ENCODE measurements around the gene IGBP1. TPM values are rescaled to one million over a fixed set of nuclear protein-coding genes. Genes with fewer than 3 reads are reported as not detected.
A peak's percentile ranks its signal among the peaks of the same experiment; 100 is the strongest.

IGBP1 gene
- total RNA-seq, 1 experiment from 2014 or later: 42.1 TPM

- no peak for DNase-seq (ENCODE audit: low read depth in 1 of 2, low spot score in 2 of 2)
- Histone ChIP-seq H3K27me3 (replicated peaks) (no peaks in the 10 kb centered on the region), H3K36me3 (peaks cover 5% of the 10 kb centered on the region; the same call in 1 of the 2 replicates), H3K4me1 (replicated peaks) (peaks cover 3% of the 10 kb centered on the region), H3K27ac (no peak overlapping the region), H3K9me3 (replicated peaks) (no peaks in the 10 kb centered on the region), H3K4me3 (no peak overlapping the region)
Measured at GRCh38 chrX:70129816-70130215, 3.4 kb upstream of the IGBP1 start.

DNA sequence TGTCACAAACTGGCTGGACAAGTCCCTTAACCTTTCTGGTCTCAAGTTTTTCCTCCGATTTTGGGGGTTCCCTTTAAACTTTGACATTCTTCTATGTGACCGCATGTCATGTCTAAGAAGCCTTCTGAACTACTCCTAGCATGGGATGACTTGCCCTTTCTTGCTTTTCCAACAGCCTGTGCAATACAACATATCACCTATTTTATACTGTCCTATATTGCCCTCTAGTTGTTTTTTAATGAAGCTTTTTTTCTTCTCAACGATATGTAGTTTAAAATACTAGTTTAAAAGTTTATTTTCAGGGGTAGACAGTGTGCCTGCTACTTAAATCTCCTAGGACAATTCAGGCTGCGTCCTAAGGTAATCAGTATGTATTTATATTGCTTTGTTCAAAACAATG is 1.0 kb upstream of the IGBP1 start:
- H3K36me3 ChIP-seq: peaks cover 21% of the 10 kb centered on the region
- no peak overlapping the region for H3K27ac ChIP-seq
- H3K4me1 ChIP-seq (replicated peaks): peaks cover 8% of the 10 kb centered on the region
- H3K9me3 ChIP-seq (replicated peaks): no peaks in the 10 kb centered on the region
- no peak for DNase-seq (ENCODE audit: low read depth in 1 of 2, low spot score in 2 of 2)
- H3K4me3 ChIP-seq: no peak overlapping the region
- H3K27me3 ChIP-seq (replicated peaks): no peaks in the 10 kb centered on the region

DNA sequence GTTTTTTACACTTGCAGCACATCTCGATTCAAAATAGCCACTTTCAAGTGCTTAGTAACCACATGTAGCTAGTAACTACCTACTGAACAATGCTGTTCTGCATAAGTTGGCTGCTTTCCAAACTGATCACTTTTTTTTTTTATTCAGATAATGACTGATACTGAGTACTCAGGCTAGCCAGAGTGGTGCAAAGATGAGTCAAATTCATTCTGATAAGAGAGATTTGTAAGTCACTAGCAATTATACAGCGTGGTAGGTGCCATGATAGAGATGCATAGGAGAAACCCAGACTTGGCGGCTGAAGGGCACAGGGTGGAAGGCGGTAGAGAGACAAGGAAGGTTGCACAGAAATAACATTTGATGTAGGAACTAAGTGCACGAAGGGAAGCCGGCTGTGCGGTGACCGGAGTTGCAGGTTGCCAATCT is 357 bp upstream of the IGBP1 start:
- H3K36me3 ChIP-seq: peaks cover 23% of the 10 kb centered on the region
- no peaks in the 10 kb centered on the region for H3K9me3 ChIP-seq (replicated peaks)
- DNase-seq (ENCODE audit: low read depth in 1 of 2, low spot score in 2 of 2): no peak
- no peak overlapping the region; the same call in 1 of the 2 replicates for H3K27ac ChIP-seq
- H3K27me3 ChIP-seq (replicated peaks): no peaks in the 10 kb centered on the region
- peak overlapping the region; percentile 59 for H3K4me3 ChIP-seq
- peaks cover 8% of the 10 kb centered on the region for H3K4me1 ChIP-seq (replicated peaks)

- H3K27ac ChIP-seq: peak overlapping the region; percentile 95
- H3K27me3 ChIP-seq (replicated peaks): no peaks in the 10 kb centered on the region
- DNase-seq (ENCODE audit: low read depth in 1 of 2, low spot score in 2 of 2): no peak
- peaks cover 23% of the 10 kb centered on the region for H3K36me3 ChIP-seq
- H3K9me3 ChIP-seq (replicated peaks): no peaks in the 10 kb centered on the region
- peaks cover 8% of the 10 kb centered on the region for H3K4me1 ChIP-seq (replicated peaks)
- peak overlapping the region; percentile 59 for H3K4me3 ChIP-seq
Measured at GRCh38 chrX:70134116-70134477, 850 bp downstream of the IGBP1 start.

DNA sequence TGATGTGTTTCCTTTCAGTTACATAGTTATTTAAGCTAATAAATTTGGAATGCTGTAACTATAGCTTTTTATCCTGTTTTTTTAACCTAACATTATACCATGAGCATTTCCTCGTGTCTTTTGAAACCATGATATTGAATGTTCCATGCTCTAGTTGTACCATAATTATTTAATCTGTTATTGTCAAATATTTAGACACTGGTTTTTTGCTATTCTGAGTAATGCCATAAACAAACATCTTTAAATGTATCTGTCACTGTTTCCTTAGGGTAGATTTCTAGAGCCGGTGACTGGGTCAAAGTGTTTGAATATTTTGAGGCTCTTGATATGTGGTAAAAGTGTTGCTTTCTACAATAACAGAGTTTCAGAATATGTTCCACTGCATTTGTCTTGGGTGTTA is 5.4 kb downstream of the IGBP1 start:
- Histone ChIP-seq H3K27ac (no peak overlapping the region), H3K4me3 (no peak overlapping the region), H3K36me3 (peaks cover 23% of the 10 kb centered on the region), H3K4me1 (replicated peaks) (peaks cover 8% of the 10 kb centered on the region), H3K9me3 (replicated peaks) (no peaks in the 10 kb centered on the region), H3K27me3 (replicated peaks) (no peaks in the 10 kb centered on the region)
- DNase-seq (ENCODE audit: low read depth in 1 of 2, low spot score in 2 of 2): no peak

GRCh38 chrX:70139736-70140135 is 6.5 kb downstream of the IGBP1 start:
- Histone ChIP-seq H3K27ac (no peak overlapping the region), H3K27me3 (replicated peaks) (no peaks in the 10 kb centered on the region), H3K9me3 (replicated peaks) (no peaks in the 10 kb centered on the region), H3K4me1 (replicated peaks) (peaks cover 6% of the 10 kb centered on the region), H3K4me3 (no peak overlapping the region), H3K36me3 (peaks cover 19% of the 10 kb centered on the region)
- DNase-seq (ENCODE audit: low read depth in 1 of 2, low spot score in 2 of 2): no peak

GRCh38 chrX:70141373-70141772 is 8.1 kb downstream of the IGBP1 start:
- Histone ChIP-seq H3K4me1 (replicated peaks) (no peaks in the 10 kb centered on the region), H3K36me3 (peaks cover 11% of the 10 kb centered on the region; the same call in 1 of the 2 replicates)

DNA sequence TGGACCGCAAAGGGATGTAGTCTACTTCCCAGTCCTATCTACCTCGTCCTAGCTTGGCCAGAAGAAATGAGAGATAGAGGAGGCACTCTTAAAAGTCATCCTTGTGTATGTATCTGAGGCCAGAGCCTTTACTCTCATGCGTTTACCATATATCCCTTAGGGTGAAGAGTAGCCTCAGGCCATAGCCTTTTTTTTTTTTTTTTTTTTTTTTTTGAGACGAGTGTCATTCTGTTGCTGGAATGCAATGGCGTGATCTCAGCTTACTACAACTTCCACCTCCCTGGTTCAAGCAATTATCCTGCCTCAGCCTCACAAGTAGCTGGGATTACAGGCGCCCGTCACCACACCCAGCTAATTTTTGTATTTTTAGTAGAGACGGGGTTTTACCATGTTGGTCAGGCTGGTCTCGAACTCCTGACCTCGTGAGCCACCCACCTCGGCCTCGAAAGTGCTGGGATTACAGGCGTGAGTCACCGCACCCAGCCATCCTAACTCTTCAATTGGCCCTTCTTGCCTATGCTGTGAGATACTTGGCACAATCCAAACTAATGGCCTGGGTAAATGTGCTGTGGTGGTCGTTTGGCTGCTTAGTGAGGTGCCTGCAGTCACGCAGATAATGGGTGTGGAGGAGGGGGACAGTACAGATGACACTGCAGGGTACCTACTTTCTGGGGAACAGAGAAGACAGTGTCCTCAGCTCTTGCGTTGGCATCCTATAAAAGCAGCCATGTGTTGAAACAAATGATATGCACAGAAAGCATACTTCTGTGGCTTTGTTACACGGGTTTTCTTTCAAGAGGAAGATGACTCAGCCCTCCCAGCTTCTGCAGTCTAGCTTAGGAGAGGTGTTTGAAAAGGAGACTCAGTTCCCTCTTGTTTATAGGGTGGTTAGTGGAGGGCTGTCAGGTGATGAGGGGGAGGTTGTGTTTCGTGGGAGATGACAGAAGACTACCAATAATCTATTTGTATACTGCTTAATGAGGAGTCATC is 33.6 kb downstream of the IGBP1 start:
- peak overlapping the region; percentile 93 for H3K27ac ChIP-seq
- H3K4me3 ChIP-seq: no peak overlapping the region
- DNase-seq (ENCODE audit: low read depth in 1 of 2, low spot score in 2 of 2): peak; percentile 73 to 85
- H3K4me1 ChIP-seq (replicated peaks): peaks cover 45% of the 10 kb centered on the region
- H3K36me3 ChIP-seq: peaks cover 6% of the 10 kb centered on the region; the same call in 1 of the 2 replicates
- no peaks in the 10 kb centered on the region for H3K27me3 ChIP-seq (replicated peaks)
- no peaks in the 10 kb centered on the region for H3K9me3 ChIP-seq (replicated peaks)

More at GRCh38 chrX:70141373-70141772, 8.1 kb downstream of the IGBP1 start:
- Histone ChIP-seq H3K27ac (no peak overlapping the region), H3K27me3 (replicated peaks) (no peaks in the 10 kb centered on the region), H3K4me3 (no peak overlapping the region), H3K9me3 (replicated peaks) (no peaks in the 10 kb centered on the region)
- DNase-seq (ENCODE audit: low read depth in 1 of 2, low spot score in 2 of 2): no peak

DNA sequence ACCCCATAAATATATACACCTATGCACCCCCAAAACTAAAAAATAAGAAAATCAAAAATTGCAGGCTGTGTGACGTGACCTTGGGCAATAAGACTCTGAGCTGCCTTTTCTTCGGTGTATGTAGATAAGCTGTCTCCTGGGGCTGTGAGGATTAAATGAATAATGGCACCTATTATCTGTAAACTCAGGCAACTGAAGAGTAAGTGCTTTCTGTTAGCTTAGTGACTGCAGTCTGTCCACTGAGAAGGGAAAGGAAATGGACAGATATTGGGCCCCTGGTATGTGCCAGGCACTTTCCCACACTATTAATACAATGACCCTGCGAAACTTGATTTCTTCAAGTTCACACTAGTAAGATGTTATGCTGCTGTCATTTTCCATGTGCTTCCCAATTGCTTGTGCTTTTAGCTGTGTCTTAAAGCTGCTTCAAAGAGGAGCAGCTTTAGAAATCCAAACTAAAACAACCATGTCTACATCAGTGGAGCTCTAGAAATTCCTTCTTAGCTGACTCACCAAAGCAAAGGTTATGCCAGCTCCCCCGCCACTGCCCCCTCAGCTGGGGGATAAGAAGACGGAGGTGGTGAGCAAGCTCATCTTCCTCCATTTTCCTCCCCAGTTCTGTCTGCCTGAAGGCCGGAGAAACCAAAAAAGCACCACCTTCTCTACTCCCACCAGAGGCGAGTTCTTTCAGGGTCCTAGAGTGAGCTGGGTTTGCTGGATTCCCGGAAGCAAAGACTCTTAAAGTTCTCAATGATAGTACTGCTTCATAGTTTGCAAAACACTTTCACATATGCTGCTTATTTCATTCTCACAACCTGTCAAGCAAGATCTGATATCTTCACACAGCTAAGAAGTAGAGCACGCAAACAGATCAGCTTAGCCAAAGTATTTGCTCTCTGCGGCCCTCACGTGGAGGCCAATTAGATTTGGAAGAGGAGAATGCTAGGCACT is 35.3 kb downstream of the IGBP1 start:
- Histone ChIP-seq H3K9me3 (replicated peaks) (no peaks in the 10 kb centered on the region), H3K36me3 (peaks cover 6% of the 10 kb centered on the region; the same call in 1 of the 2 replicates), H3K27me3 (replicated peaks) (no peaks in the 10 kb centered on the region), H3K4me1 (replicated peaks) (peaks cover 55% of the 10 kb centered on the region), H3K4me3 (no peak overlapping the region), H3K27ac (peak overlapping the region; percentile 93)
- DNase-seq (ENCODE audit: low read depth in 1 of 2, low spot score in 2 of 2): peak; percentile 75 to 77

GRCh38 chrX:70169281-70169680 is 36.0 kb downstream of the IGBP1 start:
- H3K4me1 ChIP-seq (replicated peaks): peaks cover 62% of the 10 kb centered on the region
- H3K27me3 ChIP-seq (replicated peaks): no peaks in the 10 kb centered on the region
- H3K36me3 ChIP-seq: peaks cover 6% of the 10 kb centered on the region; the same call in 1 of the 2 replicates
- no peak for DNase-seq (ENCODE audit: low read depth in 1 of 2, low spot score in 2 of 2)
- no peak overlapping the region for H3K4me3 ChIP-seq
- peak overlapping the region; percentile 93 for H3K27ac ChIP-seq
- H3K9me3 ChIP-seq (replicated peaks): no peaks in the 10 kb centered on the region

- Histone ChIP-seq H3K4me3 (no peak overlapping the region), H3K4me1 (replicated peaks) (peaks cover 67% of the 10 kb centered on the region), H3K36me3 (no peaks in the 10 kb centered on the region), H3K27me3 (replicated peaks) (no peaks in the 10 kb centered on the region), H3K27ac (no peak overlapping the region), H3K9me3 (replicated peaks) (no peaks in the 10 kb centered on the region)
- no peak for DNase-seq (ENCODE audit: low read depth in 1 of 2, low spot score in 2 of 2)
Measured at GRCh38 chrX:70171624-70172023, 38.4 kb downstream of the IGBP1 start.

GRCh38 chrX:70172221-70172620 is 39.0 kb downstream of the IGBP1 start:
- Histone ChIP-seq H3K36me3 (no peaks in the 10 kb centered on the region), H3K27me3 (replicated peaks) (no peaks in the 10 kb centered on the region), H3K27ac (no peak overlapping the region), H3K4me1 (replicated peaks) (peaks cover 67% of the 10 kb centered on the region), H3K9me3 (replicated peaks) (no peaks in the 10 kb centered on the region), H3K4me3 (no peak overlapping the region)
- no peak for DNase-seq (ENCODE audit: low read depth in 1 of 2, low spot score in 2 of 2)

- H3K27ac ChIP-seq: no peak overlapping the region
- H3K9me3 ChIP-seq (replicated peaks): no peaks in the 10 kb centered on the region
- DNase-seq (ENCODE audit: low read depth in 1 of 2, low spot score in 2 of 2): no peak
- no peaks in the 10 kb centered on the region for H3K36me3 ChIP-seq
- H3K4me1 ChIP-seq (replicated peaks): peaks cover 60% of the 10 kb centered on the region
- no peak overlapping the region for H3K4me3 ChIP-seq
- no peaks in the 10 kb centered on the region for H3K27me3 ChIP-seq (replicated peaks)
Measured at GRCh38 chrX:70172964-70173363, 39.7 kb downstream of the IGBP1 start.
